ENCODE results near the gene KPNA5.

Gene KPNA5

DNA sequence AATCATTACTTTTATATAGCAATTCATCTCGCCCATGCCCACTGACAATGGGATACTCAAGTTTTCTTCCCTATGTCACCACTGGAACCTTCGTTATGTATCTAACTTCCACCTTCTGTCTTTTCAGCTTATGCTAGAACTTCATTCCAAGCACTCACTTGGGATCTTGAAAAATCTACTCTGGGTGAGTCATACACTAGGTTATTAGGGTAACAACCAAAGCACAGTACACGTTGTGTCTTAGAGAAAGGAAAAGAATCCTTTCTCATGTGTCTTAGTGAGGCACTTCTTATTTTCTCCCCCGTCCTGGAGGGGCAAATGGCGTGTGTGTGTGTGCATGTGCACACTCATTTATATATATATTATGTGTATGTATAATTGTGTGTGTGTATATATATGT lies 102.8 kb downstream of the KPNA5 start:
- no peak overlapping the region for H3K9ac ChIP-seq (ENCODE audit: low read depth, low read length)
- no peak for ATAC-seq (ENCODE audit: insufficient read depth, low read depth)
- DNase-seq = no peak
- no peak overlapping the region for H3K27ac ChIP-seq (ENCODE audit: low read length)
- H3K27me3 ChIP-seq (ENCODE audit: insufficient read depth, low read length, poor library complexity) = no peaks in the 10 kb centered on the region
- no peaks in the 10 kb centered on the region for H3K9me3 ChIP-seq (ENCODE audit: insufficient read depth, low read length, severe bottlenecking)
- TF ChIP-seq EZH2 (IDR thresholded peaks at IDR 0.05; ENCODE audit: borderline replicate concordance, low read depth, low read length, severe bottlenecking) = no peak
- TF ChIP-seq CTCF (IDR thresholded peaks at IDR 0.05; ENCODE audit: borderline replicate concordance, extremely low read depth, low read length, poor library complexity, severe bottlenecking) = no peak
- no peaks in the 10 kb centered on the region for H4K20me1 ChIP-seq (ENCODE audit: insufficient read depth, low read length)
- H3K79me2 ChIP-seq (ENCODE audit: insufficient read depth, low read length) = no peaks in the 10 kb centered on the region
- H2AFZ ChIP-seq (ENCODE audit: low read depth, low read length) = no peak overlapping the region
- no peaks in the 10 kb centered on the region for H3K4me1 ChIP-seq (ENCODE audit: insufficient read depth, low read length)
- no peak overlapping the region for H3K4me2 ChIP-seq (ENCODE audit: insufficient read depth, low read length)
- no peak overlapping the region for H3K4me3 ChIP-seq (ENCODE audit: low read depth in 1 of 2, low read length in 2 of 2)
- H3K36me3 ChIP-seq (ENCODE audit: insufficient read depth, low read length) = no peaks in the 10 kb centered on the region
